Adrenal gland (tissue), 5 donors: ENCODE results near the gene METTL1.

ENCODE experiments used
- POLR2A ChIP-seq, 2 donors: fragments of 450-650 bp; IDR thresholded peaks; one replicate each; pipeline ENCODE4 v1.6.1; 2017; ENCODE audit warnings: antibody characterized with exemption in 2 of 2, mild to moderate bottlenecking in 2 of 2, moderate library complexity in 1 of 2
- TF ChIP-seq, protein P1 (sequence below), 6 experiments: fragments of 450-650 bp in 4 of 6; fragments of 200-600 bp in 2 of 6; sonication (generic) in 1 of 6; IDR thresholded peaks; 1 replicate in 5 of 6; 2 replicates in 1 of 6; pipeline versions ENCODE4 v1.5.1 to v1.8.0; 2016 to 2021; ENCODE audit warnings: antibody characterized with exemption in 6 of 6, mild to moderate bottlenecking in 2 of 6, moderate library complexity in 1 of 6
- donor health status: DM: no; HTN: no; CAD: no.

DNA sequence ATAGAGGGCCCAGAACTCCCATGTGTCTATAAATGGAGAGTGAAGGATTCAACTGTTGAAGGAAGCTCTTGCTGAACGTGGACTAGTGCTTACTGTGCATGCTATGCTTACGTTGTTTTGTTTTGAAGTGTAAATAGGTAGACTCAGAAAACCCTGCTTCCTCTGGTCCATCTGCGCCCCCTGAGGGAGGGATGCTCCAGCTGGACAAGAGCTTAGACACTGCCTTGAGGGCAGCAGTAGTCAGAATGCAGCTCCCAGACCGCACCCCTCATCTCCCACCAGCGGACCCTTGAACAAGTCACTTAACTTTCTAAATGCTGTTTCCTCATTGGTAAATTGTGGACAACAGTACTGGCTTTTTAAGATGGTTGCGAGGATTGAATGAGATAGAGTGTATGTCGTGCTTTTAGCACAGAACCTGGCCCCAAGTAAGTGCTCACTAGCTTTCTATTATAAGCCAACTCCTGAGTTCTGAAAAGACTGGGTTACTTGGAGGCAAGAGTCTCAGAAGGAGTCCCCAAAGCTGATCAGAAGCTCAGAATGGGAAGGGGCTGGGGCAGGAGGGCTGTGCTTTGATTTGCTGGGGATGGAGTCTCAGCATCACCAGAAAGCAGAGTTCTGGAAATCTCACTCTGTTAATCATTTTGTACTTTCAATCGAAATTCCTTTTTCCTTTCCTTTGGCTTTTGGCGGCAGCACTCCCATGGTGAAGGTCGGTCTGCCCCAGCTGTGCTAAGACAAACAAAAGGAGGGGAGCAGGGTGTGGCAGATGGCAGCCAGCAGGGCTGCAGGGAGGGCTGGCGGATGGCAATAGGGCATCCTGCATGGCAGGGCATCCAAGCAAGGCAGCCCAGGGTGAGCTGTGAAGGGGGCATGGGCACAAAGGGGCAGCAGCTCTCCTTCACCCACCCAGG, 48.9 kb downstream of the METTL1 start:
- TF ChIP-seq, protein P1, sequence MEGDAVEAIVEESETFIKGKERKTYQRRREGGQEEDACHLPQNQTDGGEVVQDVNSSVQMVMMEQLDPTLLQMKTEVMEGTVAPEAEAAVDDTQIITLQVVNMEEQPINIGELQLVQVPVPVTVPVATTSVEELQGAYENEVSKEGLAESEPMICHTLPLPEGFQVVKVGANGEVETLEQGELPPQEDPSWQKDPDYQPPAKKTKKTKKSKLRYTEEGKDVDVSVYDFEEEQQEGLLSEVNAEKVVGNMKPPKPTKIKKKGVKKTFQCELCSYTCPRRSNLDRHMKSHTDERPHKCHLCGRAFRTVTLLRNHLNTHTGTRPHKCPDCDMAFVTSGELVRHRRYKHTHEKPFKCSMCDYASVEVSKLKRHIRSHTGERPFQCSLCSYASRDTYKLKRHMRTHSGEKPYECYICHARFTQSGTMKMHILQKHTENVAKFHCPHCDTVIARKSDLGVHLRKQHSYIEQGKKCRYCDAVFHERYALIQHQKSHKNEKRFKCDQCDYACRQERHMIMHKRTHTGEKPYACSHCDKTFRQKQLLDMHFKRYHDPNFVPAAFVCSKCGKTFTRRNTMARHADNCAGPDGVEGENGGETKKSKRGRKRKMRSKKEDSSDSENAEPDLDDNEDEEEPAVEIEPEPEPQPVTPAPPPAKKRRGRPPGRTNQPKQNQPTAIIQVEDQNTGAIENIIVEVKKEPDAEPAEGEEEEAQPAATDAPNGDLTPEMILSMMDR (IDR thresholded peaks at IDR 0.05) = no peak
- TF ChIP-seq POLR2A (IDR thresholded peaks at IDR 0.05) = no peak
